ENCODE results near the gene S100A8. TPM values are rescaled to one million over a fixed set of nuclear protein-coding genes. Genes with fewer than 3 reads are reported as not detected.
"Not testable (repeated sequence)": the region's sequence is repeated elsewhere in the genome, so short reads cannot be mapped to it uniquely, and the experiment has no call there.

S100A8 gene
- total and polyA plus RNA-seq, 2 donors = 291 to 754 TPM

DNA sequence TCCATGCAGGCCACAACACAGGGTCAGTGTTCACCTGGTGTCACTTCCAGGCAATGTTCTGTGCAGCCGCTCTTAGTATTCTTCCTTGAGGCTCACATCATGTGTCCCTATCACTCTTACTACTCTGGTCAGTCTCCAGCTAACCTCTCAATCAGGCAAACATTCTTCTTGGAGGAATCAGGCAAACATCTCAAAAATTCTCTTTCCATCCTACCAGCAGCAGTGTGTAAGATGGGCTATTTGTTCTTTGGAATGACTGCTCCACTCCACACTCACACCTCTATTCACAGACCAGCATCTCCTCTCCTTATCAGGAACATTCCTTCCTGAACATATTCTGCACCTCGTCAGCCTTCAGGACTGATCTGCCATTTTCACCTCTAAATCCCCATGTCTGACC is 29.4 kb upstream of the S100A8 start:
- H3K9me3 ChIP-seq (ENCODE audit: control insufficient read depth in 2 of 2, insufficient read depth in 1 of 2, low read length in 1 of 2) = no peaks in the 10 kb centered on the region
- H3K27ac ChIP-seq (ENCODE audit: low read depth in 1 of 2, low read length in 1 of 2) = no peak overlapping the region
- H3K27me3 ChIP-seq (ENCODE audit: control insufficient read depth in 2 of 2, insufficient read depth in 1 of 2, low read length in 1 of 2) = no peaks in the 10 kb centered on the region
- H3K36me3 ChIP-seq (ENCODE audit: control insufficient read depth in 2 of 2, insufficient read depth in 2 of 2, low read length in 1 of 2) = no peaks in the 10 kb centered on the region
- no peak for DNase-seq (ENCODE audit: low read depth in 6 of 9, low spot score in 9 of 9)
- no peaks in the 10 kb centered on the region for H3K4me1 ChIP-seq (ENCODE audit: control insufficient read depth in 2 of 2, insufficient read depth in 2 of 2, low read length in 2 of 2)
- 88% methylated on average over 2 of the region's 2 CpGs for WGBS
- no peak overlapping the region for H3K4me3 ChIP-seq (ENCODE audit: low read length in 2 of 2)

DNA sequence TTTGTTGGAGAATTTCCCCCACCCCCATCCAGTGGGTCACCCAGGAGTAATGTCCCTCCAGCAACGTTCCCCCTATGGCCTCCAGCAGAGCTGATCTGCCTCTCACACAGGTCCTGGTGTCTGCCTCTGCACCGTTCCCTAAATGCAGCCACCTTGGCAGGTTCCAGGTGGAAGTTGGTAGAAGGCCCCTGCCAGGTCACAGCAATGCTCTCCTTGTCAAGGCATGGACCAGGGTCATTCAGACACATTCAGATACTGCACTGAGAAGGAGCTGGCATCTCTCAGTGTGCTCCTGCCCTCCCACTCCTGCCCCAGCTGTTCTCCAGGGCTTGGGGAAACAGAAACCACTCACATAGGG is 28.5 kb upstream of the S100A8 start:
- not testable (repeated sequence) for H3K27me3 ChIP-seq (ENCODE audit: control insufficient read depth in 2 of 2, insufficient read depth in 1 of 2, low read length in 1 of 2); H3K4me3 ChIP-seq (ENCODE audit: low read length in 2 of 2)
- WGBS = 71% methylated on average over 2 of the region's 2 CpGs

GRCh38 chr1:153418758-153419435 is 28.0 kb upstream of the S100A8 start:
- not testable (repeated sequence) for H3K27ac ChIP-seq (ENCODE audit: low read depth in 1 of 2, low read length in 1 of 2); H3K9me3 ChIP-seq (ENCODE audit: control insufficient read depth in 2 of 2, insufficient read depth in 1 of 2, low read length in 1 of 2); H3K4me3 ChIP-seq (ENCODE audit: low read length in 2 of 2); H3K4me1 ChIP-seq (ENCODE audit: control insufficient read depth in 2 of 2, insufficient read depth in 2 of 2, low read length in 2 of 2); DNase-seq (ENCODE audit: low read depth in 6 of 9, low spot score in 9 of 9); H3K27me3 ChIP-seq (ENCODE audit: control insufficient read depth in 2 of 2, insufficient read depth in 1 of 2, low read length in 1 of 2); H3K36me3 ChIP-seq (ENCODE audit: control insufficient read depth in 2 of 2, insufficient read depth in 2 of 2, low read length in 1 of 2)
- WGBS = 79% methylated on average over 7 of the region's 7 CpGs

More for the DNA sequence above, 28.5 kb upstream of the S100A8 start:
- H3K27ac ChIP-seq (ENCODE audit: low read depth in 1 of 2, low read length in 1 of 2); H3K9me3 ChIP-seq (ENCODE audit: control insufficient read depth in 2 of 2, insufficient read depth in 1 of 2, low read length in 1 of 2); H3K36me3 ChIP-seq (ENCODE audit: control insufficient read depth in 2 of 2, insufficient read depth in 2 of 2, low read length in 1 of 2); DNase-seq (ENCODE audit: low read depth in 6 of 9, low spot score in 9 of 9); H3K4me1 ChIP-seq (ENCODE audit: control insufficient read depth in 2 of 2, insufficient read depth in 2 of 2, low read length in 2 of 2): not testable (repeated sequence)

DNA sequence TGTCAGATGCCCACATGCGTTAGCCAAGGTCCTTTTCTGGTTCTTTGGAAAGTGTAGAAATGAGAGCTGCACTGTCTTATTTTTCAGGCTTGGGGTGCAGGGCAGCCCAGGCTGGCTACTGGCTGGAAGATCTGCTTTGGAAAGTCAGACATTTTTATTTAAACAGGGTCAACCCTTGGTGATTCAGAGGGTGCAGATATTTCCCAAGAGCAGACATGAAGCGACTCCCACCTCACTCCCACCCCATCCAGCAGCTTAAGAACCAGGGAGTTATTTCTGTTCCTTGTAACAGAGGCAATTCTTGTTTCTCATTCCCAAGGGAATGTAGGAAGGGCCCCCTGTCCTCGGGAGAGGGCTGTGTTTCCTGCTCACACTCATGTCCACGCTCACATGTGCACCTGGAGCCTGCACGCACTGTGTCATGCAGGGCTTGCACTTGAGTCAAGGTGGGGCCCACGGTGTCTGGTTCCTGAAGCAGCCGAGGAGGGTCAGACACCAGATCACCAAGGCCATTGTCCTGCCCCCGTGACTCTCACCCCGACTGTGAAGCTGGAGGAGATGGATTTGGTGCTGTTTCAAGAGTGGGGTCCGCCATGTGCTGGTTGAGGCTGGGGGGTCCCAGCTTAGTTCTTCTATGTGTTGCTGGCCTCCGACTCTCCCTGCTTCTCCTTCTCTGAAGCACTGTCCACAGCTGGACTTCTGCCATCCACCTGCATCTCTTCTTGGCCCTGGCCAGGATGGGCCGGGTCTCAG is 26.4 kb upstream of the S100A8 start:
- no peaks in the 10 kb centered on the region for H3K36me3 ChIP-seq (ENCODE audit: control insufficient read depth in 2 of 2, insufficient read depth in 2 of 2, low read length in 1 of 2)
- no peaks in the 10 kb centered on the region for H3K9me3 ChIP-seq (ENCODE audit: control insufficient read depth in 2 of 2, insufficient read depth in 1 of 2, low read length in 1 of 2)
- no peak for DNase-seq (ENCODE audit: low read depth in 6 of 9, low spot score in 9 of 9)
- WGBS = 89% methylated on average over 12 of the region's 12 CpGs
- no peak overlapping the region for H3K27ac ChIP-seq (ENCODE audit: low read depth in 1 of 2, low read length in 1 of 2)
- no peaks in the 10 kb centered on the region for H3K4me1 ChIP-seq (ENCODE audit: control insufficient read depth in 2 of 2, insufficient read depth in 2 of 2, low read length in 2 of 2)
- H3K4me3 ChIP-seq (ENCODE audit: low read length in 2 of 2) = no peak overlapping the region
- no peaks in the 10 kb centered on the region for H3K27me3 ChIP-seq (ENCODE audit: control insufficient read depth in 2 of 2, insufficient read depth in 1 of 2, low read length in 1 of 2)

GRCh38 chr1:153415850-153416570 is 25.1 kb upstream of the S100A8 start, which contains the start of gene S100A7A:
S100A7A (plus strand) TSS chr1:153416520; CDS start chr1:153418083, 1,563 bp downstream.
- Histone ChIP-seq H3K36me3 (ENCODE audit: control insufficient read depth in 2 of 2, insufficient read depth in 2 of 2, low read length in 1 of 2) (no peaks in the 10 kb centered on the region), H3K4me1 (ENCODE audit: control insufficient read depth in 2 of 2, insufficient read depth in 2 of 2, low read length in 2 of 2) (no peaks in the 10 kb centered on the region), H3K4me3 (ENCODE audit: low read length in 2 of 2) (no peak within 1 kb of the TSS), H3K9me3 (ENCODE audit: control insufficient read depth in 2 of 2, insufficient read depth in 1 of 2, low read length in 1 of 2) (no peaks in the 10 kb centered on the region), H3K27me3 (ENCODE audit: control insufficient read depth in 2 of 2, insufficient read depth in 1 of 2, low read length in 1 of 2) (no peaks in the 10 kb centered on the region), H3K27ac (ENCODE audit: low read depth in 1 of 2, low read length in 1 of 2) (no peak within 1 kb of the TSS)
- 77% methylated on average over 6 of the region's 6 CpGs for WGBS
- DNase-seq (ENCODE audit: low read depth in 6 of 9, low spot score in 9 of 9) = no peak

- H3K36me3 ChIP-seq (ENCODE audit: control insufficient read depth in 2 of 2, insufficient read depth in 2 of 2, low read length in 1 of 2); H3K9me3 ChIP-seq (ENCODE audit: control insufficient read depth in 2 of 2, insufficient read depth in 1 of 2, low read length in 1 of 2); H3K27me3 ChIP-seq (ENCODE audit: control insufficient read depth in 2 of 2, insufficient read depth in 1 of 2, low read length in 1 of 2); H3K27ac ChIP-seq (ENCODE audit: low read depth in 1 of 2, low read length in 1 of 2); DNase-seq (ENCODE audit: low read depth in 6 of 9, low spot score in 9 of 9); H3K4me1 ChIP-seq (ENCODE audit: control insufficient read depth in 2 of 2, insufficient read depth in 2 of 2, low read length in 2 of 2); H3K4me3 ChIP-seq (ENCODE audit: low read length in 2 of 2): not testable (repeated sequence)
Observed at GRCh38 chr1:153413961-153414360, 23.1 kb upstream of the S100A8 start.

DNA sequence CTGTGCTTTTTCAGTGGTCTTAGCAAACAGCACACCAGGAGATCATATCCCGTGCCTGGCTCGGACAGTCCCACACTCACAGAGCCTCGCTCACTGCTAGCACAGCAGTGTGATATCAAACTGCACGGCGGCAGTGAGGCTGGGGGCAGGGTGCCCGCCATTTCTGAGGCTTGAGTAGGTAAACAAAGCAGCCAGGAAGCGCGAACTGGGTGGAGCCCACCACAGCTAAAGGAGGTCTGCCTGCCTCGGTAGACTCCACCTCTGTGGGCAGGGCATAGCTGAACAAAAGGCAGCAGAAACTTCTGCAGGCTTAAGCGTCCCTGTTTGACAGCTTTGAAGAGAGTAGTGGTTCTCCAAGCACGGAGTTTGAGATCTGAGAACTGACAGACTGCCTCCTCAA is 16.4 kb upstream of the S100A8 start:
- H3K9me3 ChIP-seq (ENCODE audit: control insufficient read depth in 2 of 2, insufficient read depth in 1 of 2, low read length in 1 of 2); H3K4me3 ChIP-seq (ENCODE audit: low read length in 2 of 2); H3K27ac ChIP-seq (ENCODE audit: low read depth in 1 of 2, low read length in 1 of 2); H3K36me3 ChIP-seq (ENCODE audit: control insufficient read depth in 2 of 2, insufficient read depth in 2 of 2, low read length in 1 of 2); DNase-seq (ENCODE audit: low read depth in 6 of 9, low spot score in 9 of 9); H3K4me1 ChIP-seq (ENCODE audit: control insufficient read depth in 2 of 2, insufficient read depth in 2 of 2, low read length in 2 of 2); H3K27me3 ChIP-seq (ENCODE audit: control insufficient read depth in 2 of 2, insufficient read depth in 1 of 2, low read length in 1 of 2): not testable (repeated sequence)
- WGBS = 73% methylated on average over 11 of the region's 11 CpGs

DNA sequence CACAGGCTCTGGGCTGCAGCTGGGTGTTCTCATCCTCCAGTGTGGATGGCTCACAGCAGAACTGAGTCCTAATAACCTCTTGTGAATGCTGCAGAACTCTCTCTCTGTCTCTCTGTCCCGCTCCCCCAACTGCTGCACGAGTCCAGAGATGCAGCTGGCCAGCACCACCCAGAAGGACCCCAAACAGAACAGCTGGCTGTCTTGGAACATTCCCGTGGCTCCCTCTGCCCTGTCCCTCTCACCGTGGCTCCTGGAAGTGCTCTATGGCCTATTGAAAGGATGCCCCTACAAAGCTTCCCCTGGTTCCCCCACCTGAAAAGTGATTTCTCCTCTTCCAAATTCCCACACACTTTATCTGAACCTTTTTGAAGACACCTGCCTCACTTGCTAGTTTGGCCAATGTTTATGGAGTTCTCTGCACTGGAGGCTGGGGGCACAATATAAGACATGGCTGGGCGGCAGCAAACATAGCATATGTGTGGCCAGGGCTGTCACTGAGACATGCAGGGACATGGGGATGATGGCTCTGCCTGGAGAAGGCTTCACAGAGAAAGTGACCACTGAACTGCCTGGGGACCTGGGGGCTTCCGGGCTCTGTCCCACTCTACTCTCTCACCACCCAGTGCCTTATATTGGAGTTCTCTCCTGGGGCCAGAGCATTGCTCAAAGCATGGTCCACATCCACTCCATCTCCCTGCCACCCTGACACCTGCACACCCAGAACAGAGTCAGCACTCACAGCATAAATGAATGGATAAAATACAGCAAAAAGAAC is 15.1 kb upstream of the S100A8 start:
- DNase-seq (ENCODE audit: low read depth in 6 of 9, low spot score in 9 of 9); H3K27ac ChIP-seq (ENCODE audit: low read depth in 1 of 2, low read length in 1 of 2); H3K4me1 ChIP-seq (ENCODE audit: control insufficient read depth in 2 of 2, insufficient read depth in 2 of 2, low read length in 2 of 2); H3K27me3 ChIP-seq (ENCODE audit: control insufficient read depth in 2 of 2, insufficient read depth in 1 of 2, low read length in 1 of 2); H3K9me3 ChIP-seq (ENCODE audit: control insufficient read depth in 2 of 2, insufficient read depth in 1 of 2, low read length in 1 of 2); H3K36me3 ChIP-seq (ENCODE audit: control insufficient read depth in 2 of 2, insufficient read depth in 2 of 2, low read length in 1 of 2); H3K4me3 ChIP-seq (ENCODE audit: low read length in 2 of 2): not testable (repeated sequence)
- 87% methylated on average over 6 of the region's 6 CpGs for WGBS
